ENCODE results near the gene OCRL.

- no peak for TF ChIP-seq CTCF (IDR thresholded peaks at IDR 0.05; ENCODE audit: borderline replicate concordance, extremely low read depth, low read length, poor library complexity, severe bottlenecking)
- no peak for TF ChIP-seq EZH2 (IDR thresholded peaks at IDR 0.05; ENCODE audit: borderline replicate concordance, low read depth, low read length, severe bottlenecking)
Observed at GRCh38 chrX:129565046-129565650, 25.1 kb downstream of the OCRL start.
